Measurements from ENCODE around the gene NUDT14. TPM values are rescaled to one million over a fixed set of nuclear protein-coding genes. Genes with fewer than 3 reads are reported as not detected.

NUDT14 gene
- total RNA-seq, 1 donor from 2014 or later, result 15.2 TPM

GRCh38 chr14:105185001-105185400 lies 3.9 kb upstream of the NUDT14 start:
- no peak for TF ChIP-seq CTCF (IDR thresholded peaks at IDR 0.05)
- POLR2A ChIA-PET, result no interaction called here
- Mint-ChIP-seq H3K27me3 (peaks cover 13% of the 10 kb centered on the region), H3K36me3 (ENCODE audit: low read depth) (no peaks in the 10 kb centered on the region), H3K4me3 (no peak overlapping the region), H3K4me1 (peaks cover 9% of the 10 kb centered on the region), H3K9me3 (no peaks in the 10 kb centered on the region), H3K27ac (no peak overlapping the region)
- no peak for DNase-seq
- CTCF ChIA-PET, result no interaction called here
- ATAC-seq (ENCODE audit: low read depth), result no peak
- intact Hi-C loops (cut with micrococcal nuclease), result no loop called here

GRCh38 chr14:105184461-105184860 lies 3.3 kb upstream of the NUDT14 start:
- ChIA-PET CTCF (no interaction called here), POLR2A (no interaction called here)

GRCh38 chr14:105182296-105183020 lies 1.3 kb upstream of the NUDT14 start:
- no peak for TF ChIP-seq CTCF (IDR thresholded peaks at IDR 0.05)
- Mint-ChIP-seq H3K36me3 (ENCODE audit: low read depth) (no peaks in the 10 kb centered on the region), H3K27me3 (peaks cover 5% of the 10 kb centered on the region), H3K27ac (no peak overlapping the region), H3K9me3 (no peaks in the 10 kb centered on the region), H3K4me3 (peak overlapping the region; percentile 42), H3K4me1 (peaks cover 9% of the 10 kb centered on the region)
- DNase-seq, result no peak
- ATAC-seq (ENCODE audit: low read depth), result no peak
- intact Hi-C loops (cut with micrococcal nuclease), result loop anchor here (5.0 kb wide), 2 partner anchors 90 to 120 kb away; partner anchors contain the start of gene BRF1
- ChIA-PET CTCF (no interaction called here), POLR2A (interaction anchor here (1.7 kb wide), 1 partner anchor 132 kb away, joined by 4 read pairs; the partner anchor contains the start of gene PACS2)

More at GRCh38 chr14:105184461-105184860, 3.3 kb upstream of the NUDT14 start:
- Mint-ChIP-seq H3K27ac (no peak overlapping the region), H3K27me3 (peaks cover 8% of the 10 kb centered on the region), H3K4me3 (no peak overlapping the region), H3K36me3 (ENCODE audit: low read depth) (no peaks in the 10 kb centered on the region), H3K9me3 (no peaks in the 10 kb centered on the region), H3K4me1 (peaks cover 9% of the 10 kb centered on the region)
- intact Hi-C loops (cut with micrococcal nuclease), result loop anchor here (5.0 kb wide), 2 partner anchors 92 to 118 kb away; partner anchors contain the start of gene BRF1
- no peak for TF ChIP-seq CTCF (IDR thresholded peaks at IDR 0.05)
- no peak for DNase-seq
- no peak for ATAC-seq (ENCODE audit: low read depth)

GRCh38 chr14:105181549-105182295 lies 610 bp upstream of the NUDT14 start:
- H3K4me1 Mint-ChIP-seq, result peaks cover 9% of the 10 kb centered on the region
- TF ChIP-seq CTCF (IDR thresholded peaks at IDR 0.05), result no peak
- CTCF ChIA-PET, result no interaction called here
- intact Hi-C loops (cut with micrococcal nuclease), result loop anchor here (1.0 to 5.0 kb wide), 3 partner anchors 89 to 134 kb away; partner anchors contain the start of gene BRF1
- no peaks in the 10 kb centered on the region for H3K36me3 Mint-ChIP-seq (ENCODE audit: low read depth)
- H3K27ac Mint-ChIP-seq, result no peak overlapping the region
- H3K9me3 Mint-ChIP-seq, result no peaks in the 10 kb centered on the region
- DNase-seq, result no peak
- peaks cover 5% of the 10 kb centered on the region for H3K27me3 Mint-ChIP-seq
- H3K4me3 Mint-ChIP-seq, result peak overlapping the region; percentile 52
- ATAC-seq (ENCODE audit: low read depth), result no peak
- POLR2A ChIA-PET, result interaction anchor here (0.6 to 1.7 kb wide), 6 partner anchors 13 to 1262 kb away, joined by 3 to 13 read pairs (median 3); partner anchors contain the start of genes PACS2 and TEX22

GRCh38 chr14:105179191-105179590 lies 1.9 kb downstream of the NUDT14 start:
- Mint-ChIP-seq H3K27me3 (peaks cover 2% of the 10 kb centered on the region), H3K9me3 (no peaks in the 10 kb centered on the region), H3K27ac (no peak overlapping the region), H3K4me1 (peaks cover 18% of the 10 kb centered on the region), H3K36me3 (ENCODE audit: low read depth) (no peaks in the 10 kb centered on the region), H3K4me3 (no peak overlapping the region)
- no peak for TF ChIP-seq CTCF (IDR thresholded peaks at IDR 0.05)
- ChIA-PET POLR2A (interaction anchor here (0.9 kb wide), 1 partner anchor 10 kb away, joined by 3 read pairs; no protein-coding TSS in a partner anchor), CTCF (no interaction called here)
- intact Hi-C loops (cut with micrococcal nuclease), result no loop called here
- ATAC-seq (ENCODE audit: low read depth) (no peak), DNase-seq (no peak)
